ENCODE results near the gene RABGAP1L. TPM values are rescaled to one million over a fixed set of nuclear protein-coding genes. Genes with fewer than 3 reads are reported as not detected.

RABGAP1L gene
- total and polyA plus RNA-seq, 2 of the 8 experiments (the other 6 are each of a cell fraction or from before 2014, with no cell fraction given): 33.3 to 156 TPM

DNA sequence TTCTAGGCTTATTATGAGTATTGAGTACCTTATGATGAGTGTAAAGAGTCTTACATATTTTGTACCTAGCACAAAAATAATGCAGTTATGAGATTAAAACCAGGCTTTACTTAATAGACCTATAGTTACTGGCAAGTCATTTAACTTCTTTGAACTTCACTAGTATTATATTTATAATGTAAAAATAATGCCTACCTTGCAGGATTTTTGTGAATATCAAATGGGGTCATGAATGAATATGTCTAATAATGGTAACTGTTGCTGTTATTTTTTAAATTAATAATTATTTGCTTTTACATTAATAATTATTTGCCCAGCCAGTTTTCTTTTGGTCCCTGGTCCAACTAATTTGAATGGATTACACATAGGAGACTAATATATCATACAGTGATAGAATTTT, 530.9 kb downstream of the RABGAP1L start:
- no peak overlapping the region for H3K18ac ChIP-seq (ENCODE audit: extremely low read depth, low read length)
- H2BK15ac ChIP-seq (ENCODE audit: low read length): no peak overlapping the region
- no peak for FAIRE-seq
- no peak overlapping the region for H3K9ac ChIP-seq (replicated peaks in 1 of 4; ENCODE audit: extremely low read depth in 1 of 4, low read depth in 3 of 4, low read length in 3 of 4)
- POLR2A ChIA-PET (ENCODE audit: partially characterized antibody): no interaction called here
- no peaks in the 10 kb centered on the region for H3K79me1 ChIP-seq (ENCODE audit: low read depth, low read length)
- no peaks in the 10 kb centered on the region for H3K27me3 ChIP-seq (replicated peaks in 1 of 4; ENCODE audit: control insufficient read depth in 3 of 4, extremely low read depth in 1 of 4, insufficient read depth in 3 of 4, low read length in 3 of 4)
- no peak overlapping the region for H3K14ac ChIP-seq (ENCODE audit: insufficient read length)
- CTCF ChIA-PET (ENCODE audit: partially characterized antibody): interaction anchor here (0.6 to 1.1 kb wide), 3 partner anchors 22 to 200 kb away, joined by 3 read pairs; no protein-coding TSS in a partner anchor
- H3K23ac ChIP-seq (ENCODE audit: insufficient read length): no peak overlapping the region
- H2AFZ ChIP-seq (ENCODE audit: low read length): no peak overlapping the region
- H3K56ac ChIP-seq (replicated peaks; ENCODE audit: insufficient read length, low read depth, low read length): no peak overlapping the region
- H3K4me1 ChIP-seq (replicated peaks in 1 of 4; ENCODE audit: control insufficient read depth in 3 of 4, insufficient read depth in 4 of 4, low read length in 3 of 4): peaks cover 0 to 2% (median 1%) of the 10 kb centered on the region in 4 experiments; a peak in 3 of 7 replicates
- no peaks in the 10 kb centered on the region for H4K20me1 ChIP-seq (replicated peaks in 1 of 2; ENCODE audit: control insufficient read depth in 1 of 2, insufficient read depth in 2 of 2, low read length in 2 of 2)
- DNase-seq (ENCODE audit: low read depth in 1 of 2, low spot score in 2 of 2): no peak
- H2BK12ac ChIP-seq (ENCODE audit: low read depth, low read length): no peak overlapping the region
- H3K4ac ChIP-seq (replicated peaks; ENCODE audit: insufficient read length, low read depth, low read length): no peak overlapping the region
- H3K4me3 ChIP-seq (ENCODE audit: extremely low read depth in 1 of 4, insufficient read depth in 2 of 4, low read depth in 3 of 4, low read length in 4 of 4): no peak overlapping the region
- H3K79me2 ChIP-seq (ENCODE audit: control insufficient read depth in 1 of 2, insufficient read depth in 2 of 2, low read length in 2 of 2): no peaks in the 10 kb centered on the region
- H2AK5ac ChIP-seq (ENCODE audit: low read depth, low read length): no peak overlapping the region
- no peak overlapping the region for H2BK5ac ChIP-seq (ENCODE audit: low read depth, low read length)
- H3K36me3 ChIP-seq (ENCODE audit: control insufficient read depth in 2 of 4, insufficient read depth in 4 of 4, low read length in 3 of 4): no peaks in the 10 kb centered on the region
- no peaks in the 10 kb centered on the region for H3K9me3 ChIP-seq (ENCODE audit: insufficient read depth in 2 of 2, low read depth in 1 of 2, low read length in 1 of 2)
- H3K27ac ChIP-seq (ENCODE audit: low read depth, low read length): no peak overlapping the region
- no peak overlapping the region for H4K91ac ChIP-seq (replicated peaks; ENCODE audit: insufficient read length, low read length)
- no peak overlapping the region for H4K5ac ChIP-seq (ENCODE audit: insufficient read length, low read depth, low read length)
- no peak overlapping the region for H2BK20ac ChIP-seq (ENCODE audit: low read length)
- no peak overlapping the region for H4K8ac ChIP-seq (ENCODE audit: extremely low read depth, insufficient read depth, low read length)
- no peak overlapping the region for H3K4me2 ChIP-seq (ENCODE audit: insufficient read depth in 1 of 2, low read depth in 2 of 2, low read length in 2 of 2)
- H3K23me2 ChIP-seq (ENCODE audit: low read depth, low read length): no peaks in the 10 kb centered on the region
- no peak overlapping the region for H2BK120ac ChIP-seq (replicated peaks; ENCODE audit: low read depth, low read length)
- TF ChIP-seq JUN (IDR thresholded peaks at IDR 0.05; ENCODE audit: low read depth, low read length) (no peak), POLR2AphosphoS5 (IDR thresholded peaks at IDR 0.05; ENCODE audit: low read depth, low read length) (no peak), POLR2A (IDR thresholded peaks at IDR 0.05; ENCODE audit: control extremely low read depth in 1 of 2, low read depth in 2 of 2, low read length in 2 of 2) (no peak), RNF2 (IDR thresholded peaks at IDR 0.05; ENCODE audit: borderline replicate concordance, low read depth, low read length, missing control alignments, poor library complexity, severe bottlenecking) (no peak), SRF (IDR thresholded peaks at IDR 0.05; ENCODE audit: low read depth, low read length) (no peak), SP4 (IDR thresholded peaks at IDR 0.05; ENCODE audit: low read length) (no peak), SUZ12 (IDR thresholded peaks at IDR 0.05; ENCODE audit: low read length) (no peak)
- TF ChIP-seq, protein P1, sequence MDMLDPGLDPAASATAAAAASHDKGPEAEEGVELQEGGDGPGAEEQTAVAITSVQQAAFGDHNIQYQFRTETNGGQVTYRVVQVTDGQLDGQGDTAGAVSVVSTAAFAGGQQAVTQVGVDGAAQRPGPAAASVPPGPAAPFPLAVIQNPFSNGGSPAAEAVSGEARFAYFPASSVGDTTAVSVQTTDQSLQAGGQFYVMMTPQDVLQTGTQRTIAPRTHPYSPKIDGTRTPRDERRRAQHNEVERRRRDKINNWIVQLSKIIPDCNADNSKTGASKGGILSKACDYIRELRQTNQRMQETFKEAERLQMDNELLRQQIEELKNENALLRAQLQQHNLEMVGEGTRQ (IDR thresholded peaks at IDR 0.05; ENCODE audit: low read length): no peak

All from H1 (cell line).